ENCODE data around the gene CIAO2B.
"Not testable (repeated sequence)": the region's sequence is repeated elsewhere in the genome, so short reads cannot be mapped to it uniquely, and the experiment has no call there.

The CIAO2B gene

GRCh38 chr16:66936889-66937554 lies 2.8 kb upstream of the CIAO2B start:
- DNase-seq: no peak

- DNase-seq: no peak
These were observed 2.3 kb upstream of the CIAO2B start for GRCh38 chr16:66936462-66936861.

- DNase-seq: no peak
These were observed 1.3 kb upstream of the CIAO2B start, which contains the start of gene CES2 for GRCh38 chr16:66935314-66936011. Gene CES2, plus strand, starts transcription at chr16:66935516. Its CDS starts 120 bp downstream, at chr16:66935636.

- DNase-seq: not testable (repeated sequence)
These were observed 674 bp upstream of the CIAO2B start for GRCh38 chr16:66934839-66935313.

- no peak for DNase-seq
These were observed 445 bp downstream of the CIAO2B start for GRCh38 chr16:66933776-66934137.

GRCh38 chr16:66932076-66932475 lies 2.1 kb downstream of the CIAO2B start:
- DNase-seq: no peak

GRCh38 chr16:66931665-66932064 lies 2.5 kb downstream of the CIAO2B start:
- DNase-seq: no peak

- no peak for DNase-seq
These were observed 4.0 kb downstream of the CIAO2B start for GRCh38 chr16:66930189-66930588.

- no peak for DNase-seq
These were observed 5.4 kb downstream of the CIAO2B start for GRCh38 chr16:66928702-66929388.

GRCh38 chr16:66927918-66928649 lies 6.1 kb downstream of the CIAO2B start:
- DNase-seq: no peak

GRCh38 chr16:66926961-66927436 lies 7.2 kb downstream of the CIAO2B start:
- no peak for DNase-seq

GRCh38 chr16:66926171-66926947 lies 7.8 kb downstream of the CIAO2B start:
- no peak for DNase-seq

- no peak for DNase-seq
These were observed 8.8 kb downstream of the CIAO2B start, which contains the start of gene RRAD for GRCh38 chr16:66925322-66925840. Gene RRAD, minus strand, starts transcription at chr16:66925535. Its CDS starts 356 bp downstream, at chr16:66925179.

GRCh38 chr16:66924527-66925321 lies 9.5 kb downstream of the CIAO2B start:
- DNase-seq: peak; percentile 34

GRCh38 chr16:66923866-66924265 lies 10.3 kb downstream of the CIAO2B start:
- no peak for DNase-seq

GRCh38 chr16:66923247-66923731 lies 10.9 kb downstream of the CIAO2B start:
- no peak for DNase-seq

- DNase-seq: no peak
These were observed 12.3 kb downstream of the CIAO2B start for GRCh38 chr16:66921729-66922450.

GRCh38 chr16:66920924-66921680 lies 13.1 kb downstream of the CIAO2B start:
- no peak for DNase-seq

GRCh38 chr16:66920299-66920590 lies 14.0 kb downstream of the CIAO2B start:
- no peak for DNase-seq

All from activated gamma-delta T cell (primary cell).